WTC11 (cell line): Measurements from ENCODE around the gene CDH13. TPM values are rescaled to one million over a fixed set of nuclear protein-coding genes. Genes with fewer than 3 reads are reported as not detected.

Experiments used
- ATAC-seq: fragments of 200-7000 bp; cut with Tn5 transposase; 2 replicates; pipeline ENCODE4 v1.10.0; 2021; ENCODE audit warnings: mild to moderate bottlenecking, moderate library complexity
- CTCF ChIA-PET: fragments of 300-600 bp; sonication (Branson Sonifier 250); formaldehyde crosslinking; loops from one replicate; lab custom pipeline; 2021; ENCODE audit warnings: antibody characterized with exemption; lab: Charles Lee
- POLR2A ChIA-PET: fragments of 350-600 bp; sonication (Branson Sonifier 250); formaldehyde crosslinking; loops from one replicate; lab custom pipeline; 2021; ENCODE audit warnings: antibody characterized with exemption; lab: Charles Lee
- DNase-seq: peaks from one replicate; pipeline ENCODE4 v3.0.0; 2021; ENCODE audit warnings: low spot score
- H3K27ac Mint-ChIP-seq: 2 replicates; pipeline ENCODE4 v1.8.0; 2021; ENCODE audit warnings: mixed read lengths
- H3K27me3 Mint-ChIP-seq: 2 replicates; pipeline ENCODE4 v1.8.0; 2021; ENCODE audit warnings: low read depth, mild to moderate bottlenecking, moderate library complexity, mixed read lengths
- H3K36me3 Mint-ChIP-seq: 2 replicates; pipeline ENCODE4 v1.8.0; 2021; ENCODE audit warnings: mixed read lengths
- H3K4me1 Mint-ChIP-seq: 2 replicates; pipeline ENCODE4 v1.8.0; 2022; ENCODE audit warnings: mixed read lengths
- H3K4me3 Mint-ChIP-seq: 2 replicates; pipeline ENCODE4 v1.8.0; 2021; ENCODE audit warnings: mild to moderate bottlenecking, moderate library complexity, mixed read lengths
- H3K9me3 Mint-ChIP-seq: 2 replicates; pipeline ENCODE4 v1.8.0; 2021; ENCODE audit warnings: mixed read lengths
- AR ChIP-seq: fragments of 250-450 bp; sonication (Bioruptor Pico); IDR thresholded peaks from 2 replicates; pipeline ENCODE4 v1.9.0; 2021; ENCODE audit warnings: mild to moderate bottlenecking
- ATF1 ChIP-seq: sonication (generic); formaldehyde crosslinking; IDR thresholded peaks from 2 replicates; pipeline ENCODE4 v1.8.1; 2023; ENCODE audit warnings: mild to moderate bottlenecking, moderate library complexity, missing genetic modification reagents
- ATF2 ChIP-seq: sonication (generic); formaldehyde crosslinking; IDR thresholded peaks from 2 replicates; pipeline ENCODE4 v1.8.1; 2022; ENCODE audit warnings: low read depth, missing genetic modification reagents, borderline replicate concordance
- CREB1 ChIP-seq: sonication (generic); formaldehyde crosslinking; IDR thresholded peaks from 2 replicates; pipeline ENCODE4 v1.8.0; 2023; ENCODE audit warnings: mild to moderate bottlenecking, missing genetic modification reagents
- CTCF ChIP-seq: fragments of 200-600 bp; IDR thresholded peaks from 2 replicates; pipeline ENCODE4 v1.8.0; 2022; ENCODE audit warnings: antibody characterized with exemption
- EMX1 ChIP-seq: fragments of 250-450 bp; sonication (Bioruptor Pico); IDR thresholded peaks from 2 replicates; pipeline ENCODE4 v1.8.0; 2021; ENCODE audit warnings: mild to moderate bottlenecking
- ESRRA ChIP-seq: sonication (generic); formaldehyde crosslinking; IDR thresholded peaks from 2 replicates; pipeline ENCODE4 v1.8.1; 2022; ENCODE audit warnings: mild to moderate bottlenecking, missing genetic modification reagents, borderline replicate concordance
- FOXJ3 ChIP-seq: sonication (generic); formaldehyde crosslinking; IDR thresholded peaks from 2 replicates; pipeline ENCODE4 v1.9.0; 2021; ENCODE audit warnings: missing genetic modification reagents, mild to moderate bottlenecking, borderline replicate concordance
- FOXK1 ChIP-seq: sonication (generic); formaldehyde crosslinking; IDR thresholded peaks from 2 replicates; pipeline ENCODE4 v1.8.0; 2022; ENCODE audit warnings: mild to moderate bottlenecking, moderate library complexity, missing genetic modification reagents
- HMGXB4 ChIP-seq: sonication (generic); formaldehyde crosslinking; IDR thresholded peaks from 2 replicates; pipeline ENCODE4 v1.8.1; 2023; ENCODE audit warnings: mild to moderate bottlenecking, moderate library complexity, missing genetic modification reagents
- IRF1 ChIP-seq: sonication (generic); formaldehyde crosslinking; IDR thresholded peaks from 2 replicates; pipeline ENCODE4 v1.8.0; 2023; ENCODE audit warnings: missing genetic modification reagents
- KAT7 ChIP-seq: sonication (generic); formaldehyde crosslinking; IDR thresholded peaks from 2 replicates; pipeline ENCODE4 v1.8.1; 2023; ENCODE audit warnings: missing genetic modification reagents, mild to moderate bottlenecking, borderline replicate concordance
- MYBL2 ChIP-seq: sonication (generic); formaldehyde crosslinking; IDR thresholded peaks from 2 replicates; pipeline ENCODE4 v1.8.1; 2023; ENCODE audit warnings: mild to moderate bottlenecking, moderate library complexity, missing genetic modification reagents
- NR1H2 ChIP-seq: sonication (generic); formaldehyde crosslinking; IDR thresholded peaks from 2 replicates; pipeline ENCODE4 v1.9.0; 2021; ENCODE audit warnings: mild to moderate bottlenecking, moderate library complexity, missing genetic modification reagents
- NR3C1 ChIP-seq: sonication (generic); formaldehyde crosslinking; conservative IDR thresholded peaks from 2 replicates; pipeline ENCODE4 v1.8.1; 2023; ENCODE audit warnings: low read depth, mild to moderate bottlenecking, missing genetic modification reagents
- SMAD4 ChIP-seq: sonication (generic); formaldehyde crosslinking; IDR thresholded peaks from 2 replicates; pipeline ENCODE4 v1.8.0; 2022; ENCODE audit warnings: mild to moderate bottlenecking, missing genetic modification reagents
- ZBTB21 ChIP-seq: sonication (generic); formaldehyde crosslinking; IDR thresholded peaks from 2 replicates; pipeline ENCODE4 v1.8.1; 2023; ENCODE audit warnings: mild to moderate bottlenecking, missing genetic modification reagents, borderline replicate concordance
- ZMAT4 ChIP-seq: fragments of 250-450 bp; sonication (Bioruptor Pico); IDR thresholded peaks from 2 replicates; pipeline ENCODE4 v1.9.0; 2021; ENCODE audit warnings: mild to moderate bottlenecking
- total RNA-seq: library from RNA; stranded (reverse); gene quantifications from 3 replicates; pipeline ENCODE4 v1.2.3, GENCODE V29; 2021
- TF ChIP-seq, protein P1 (sequence below): sonication (generic); formaldehyde crosslinking; IDR thresholded peaks from 2 replicates; pipeline ENCODE4 v1.8.1; 2023; ENCODE audit warnings: mild to moderate bottlenecking, missing genetic modification reagents
- TF ChIP-seq, protein P2 (sequence below): sonication (generic); formaldehyde crosslinking; IDR thresholded peaks from 2 replicates; pipeline ENCODE4 v1.8.0; 2023; ENCODE audit warnings: missing genetic modification reagents, mild to moderate bottlenecking, borderline replicate concordance
- TF ChIP-seq, protein P3 (sequence below): fragments of 250-450 bp; sonication (Bioruptor Pico); IDR thresholded peaks from 2 replicates; pipeline ENCODE4 v1.9.0; 2021; ENCODE audit warnings: moderate library complexity, mild to moderate bottlenecking, inconsistent platforms, borderline replicate concordance

CDH13 gene
- total RNA-seq, 1 experiment from 2014 or later = 0.81 TPM

- TF ChIP-seq KAT7 (CRISPR knock-in tag) = no peak
- TF ChIP-seq MYBL2 (CRISPR knock-in tag) = no peak
- TF ChIP-seq ESRRA (CRISPR knock-in tag) = no peak
- TF ChIP-seq FOXK1 (CRISPR knock-in tag) = no peak
- TF ChIP-seq ZBTB21 (CRISPR knock-in tag) = no peak
- no peak for TF ChIP-seq HMGXB4 (CRISPR knock-in tag)
- no peak for TF ChIP-seq EMX1 (CRISPR knock-in tag)
- TF ChIP-seq CREB1 (CRISPR knock-in tag) = no peak
Observed at GRCh38 chr16:82664181-82664580, 37.4 kb downstream of the CDH13 start (continued).

DNA sequence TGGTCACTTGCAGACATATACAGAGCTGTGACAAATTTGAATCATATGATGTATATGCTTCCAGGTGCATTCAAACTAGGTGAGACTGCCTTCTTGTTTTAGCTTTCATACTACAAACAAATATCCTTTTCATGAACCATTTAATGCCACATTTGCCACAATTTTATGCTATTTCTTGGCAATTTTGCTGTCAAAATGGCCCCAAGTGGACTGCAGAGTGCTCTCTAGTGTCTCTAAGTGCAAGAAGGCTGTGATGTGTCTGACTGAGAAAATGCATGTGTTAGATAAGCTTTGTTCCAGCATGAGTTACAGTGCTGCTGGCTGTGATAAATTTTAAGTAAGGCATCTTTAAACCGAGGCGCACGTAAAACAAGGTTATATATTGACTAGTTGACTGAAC is 38.3 kb downstream of the CDH13 start:
- Mint-ChIP-seq H3K4me3 (no peak overlapping the region), H3K36me3 (no peaks in the 10 kb centered on the region), H3K9me3 (no peaks in the 10 kb centered on the region), H3K27ac (no peak overlapping the region), H3K27me3 (no peaks in the 10 kb centered on the region), H3K4me1 (peaks cover 5% of the 10 kb centered on the region)
- POLR2A ChIA-PET = no interaction called here
- DNase-seq (no peak), ATAC-seq (no peak)
- CTCF ChIA-PET = no interaction called here
- TF ChIP-seq ATF2 (CRISPR knock-in tag) (no peak), AR (no peak), ZMAT4 (CRISPR knock-in tag) (no peak), NR3C1 (CRISPR knock-in tag) (no peak), NR1H2 (CRISPR knock-in tag) (no peak), IRF1 (CRISPR knock-in tag) (no peak), ATF1 (CRISPR knock-in tag) (no peak), FOXJ3 (CRISPR knock-in tag) (no peak), CTCF (no peak), SMAD4 (no peak)
- TF ChIP-seq, protein P1, sequence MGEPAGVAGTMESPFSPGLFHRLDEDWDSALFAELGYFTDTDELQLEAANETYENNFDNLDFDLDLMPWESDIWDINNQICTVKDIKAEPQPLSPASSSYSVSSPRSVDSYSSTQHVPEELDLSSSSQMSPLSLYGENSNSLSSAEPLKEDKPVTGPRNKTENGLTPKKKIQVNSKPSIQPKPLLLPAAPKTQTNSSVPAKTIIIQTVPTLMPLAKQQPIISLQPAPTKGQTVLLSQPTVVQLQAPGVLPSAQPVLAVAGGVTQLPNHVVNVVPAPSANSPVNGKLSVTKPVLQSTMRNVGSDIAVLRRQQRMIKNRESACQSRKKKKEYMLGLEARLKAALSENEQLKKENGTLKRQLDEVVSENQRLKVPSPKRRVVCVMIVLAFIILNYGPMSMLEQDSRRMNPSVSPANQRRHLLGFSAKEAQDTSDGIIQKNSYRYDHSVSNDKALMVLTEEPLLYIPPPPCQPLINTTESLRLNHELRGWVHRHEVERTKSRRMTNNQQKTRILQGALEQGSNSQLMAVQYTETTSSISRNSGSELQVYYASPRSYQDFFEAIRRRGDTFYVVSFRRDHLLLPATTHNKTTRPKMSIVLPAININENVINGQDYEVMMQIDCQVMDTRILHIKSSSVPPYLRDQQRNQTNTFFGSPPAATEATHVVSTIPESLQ = no peak
- TF ChIP-seq, protein P2, sequence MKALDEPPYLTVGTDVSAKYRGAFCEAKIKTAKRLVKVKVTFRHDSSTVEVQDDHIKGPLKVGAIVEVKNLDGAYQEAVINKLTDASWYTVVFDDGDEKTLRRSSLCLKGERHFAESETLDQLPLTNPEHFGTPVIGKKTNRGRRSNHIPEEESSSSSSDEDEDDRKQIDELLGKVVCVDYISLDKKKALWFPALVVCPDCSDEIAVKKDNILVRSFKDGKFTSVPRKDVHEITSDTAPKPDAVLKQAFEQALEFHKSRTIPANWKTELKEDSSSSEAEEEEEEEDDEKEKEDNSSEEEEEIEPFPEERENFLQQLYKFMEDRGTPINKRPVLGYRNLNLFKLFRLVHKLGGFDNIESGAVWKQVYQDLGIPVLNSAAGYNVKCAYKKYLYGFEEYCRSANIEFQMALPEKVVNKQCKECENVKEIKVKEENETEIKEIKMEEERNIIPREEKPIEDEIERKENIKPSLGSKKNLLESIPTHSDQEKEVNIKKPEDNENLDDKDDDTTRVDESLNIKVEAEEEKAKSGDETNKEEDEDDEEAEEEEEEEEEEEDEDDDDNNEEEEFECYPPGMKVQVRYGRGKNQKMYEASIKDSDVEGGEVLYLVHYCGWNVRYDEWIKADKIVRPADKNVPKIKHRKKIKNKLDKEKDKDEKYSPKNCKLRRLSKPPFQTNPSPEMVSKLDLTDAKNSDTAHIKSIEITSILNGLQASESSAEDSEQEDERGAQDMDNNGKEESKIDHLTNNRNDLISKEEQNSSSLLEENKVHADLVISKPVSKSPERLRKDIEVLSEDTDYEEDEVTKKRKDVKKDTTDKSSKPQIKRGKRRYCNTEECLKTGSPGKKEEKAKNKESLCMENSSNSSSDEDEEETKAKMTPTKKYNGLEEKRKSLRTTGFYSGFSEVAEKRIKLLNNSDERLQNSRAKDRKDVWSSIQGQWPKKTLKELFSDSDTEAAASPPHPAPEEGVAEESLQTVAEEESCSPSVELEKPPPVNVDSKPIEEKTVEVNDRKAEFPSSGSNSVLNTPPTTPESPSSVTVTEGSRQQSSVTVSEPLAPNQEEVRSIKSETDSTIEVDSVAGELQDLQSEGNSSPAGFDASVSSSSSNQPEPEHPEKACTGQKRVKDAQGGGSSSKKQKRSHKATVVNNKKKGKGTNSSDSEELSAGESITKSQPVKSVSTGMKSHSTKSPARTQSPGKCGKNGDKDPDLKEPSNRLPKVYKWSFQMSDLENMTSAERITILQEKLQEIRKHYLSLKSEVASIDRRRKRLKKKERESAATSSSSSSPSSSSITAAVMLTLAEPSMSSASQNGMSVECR (CRISPR knock-in tag) = no peak
- TF ChIP-seq, protein P3, sequence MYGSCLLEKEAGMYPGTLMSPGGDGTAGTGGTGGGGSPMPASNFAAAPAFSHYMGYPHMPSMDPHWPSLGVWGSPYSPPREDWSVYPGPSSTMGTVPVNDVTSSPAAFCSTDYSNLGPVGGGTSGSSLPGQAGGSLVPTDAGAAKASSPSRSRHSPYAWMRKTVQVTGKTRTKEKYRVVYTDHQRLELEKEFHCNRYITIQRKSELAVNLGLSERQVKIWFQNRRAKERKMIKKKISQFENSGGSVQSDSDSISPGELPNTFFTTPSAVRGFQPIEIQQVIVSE (CRISPR knock-in tag) = no peak
